Mesothelial cell of epicardium (in vitro differentiated cells): ENCODE data around the gene SRF. TPM values are rescaled to one million over a fixed set of nuclear protein-coding genes. Genes with fewer than 3 reads are reported as not detected.

ENCODE experiments used
- DNase-seq, 2 experiments: peaks; one replicate each; pipeline ENCODE4 v3.0.0; 2021; ENCODE audit warnings: low spot score in 2 of 2; ENCODE audit not compliant: unreplicated experiment in 2 of 2
- H3K27ac Mint-ChIP-seq: 2 replicates; pipeline ENCODE4 v1.8.0; 2021; ENCODE audit warnings: mixed read lengths
- H3K27me3 Mint-ChIP-seq: 2 replicates; pipeline ENCODE4 v1.8.0; 2021; ENCODE audit warnings: low read depth, mixed read lengths
- H3K36me3 Mint-ChIP-seq: 2 replicates; pipeline ENCODE4 v1.8.0; 2021; ENCODE audit warnings: mixed read lengths
- H3K4me1 Mint-ChIP-seq: 2 replicates; pipeline ENCODE4 v1.8.0; 2021; ENCODE audit warnings: mixed read lengths
- H3K4me3 Mint-ChIP-seq: 2 replicates; pipeline ENCODE4 v1.8.0; 2021; ENCODE audit warnings: mild to moderate bottlenecking, moderate library complexity, mixed read lengths
- H3K9me3 Mint-ChIP-seq: 2 replicates; pipeline ENCODE4 v1.8.0; 2021; ENCODE audit warnings: mixed read lengths
- CTCF ChIP-seq: fragments of 200-600 bp; sonication (generic); IDR thresholded peaks from one replicate; pipeline ENCODE4 v1.5.0; 2021; ENCODE audit warnings: antibody characterized with exemption; ENCODE audit not compliant: unreplicated experiment
- total RNA-seq: library from RNA; stranded (reverse); gene quantifications from 3 replicates; pipeline ENCODE4 v1.2.1, GENCODE V29; 2021

SRF gene
- total RNA-seq, 1 donor from 2014 or later, result 52.0 TPM

GRCh38 chr6:43171707-43172103 lies 636 bp downstream of the SRF start:
- H3K36me3 Mint-ChIP-seq, result peaks cover 3% of the 10 kb centered on the region
- no peak for TF ChIP-seq CTCF
- no peak for DNase-seq
- no peaks in the 10 kb centered on the region for H3K9me3 Mint-ChIP-seq
- peaks cover 31% of the 10 kb centered on the region for H3K4me1 Mint-ChIP-seq
- no peaks in the 10 kb centered on the region for H3K27me3 Mint-ChIP-seq
- peak overlapping the region; percentile 93 for H3K27ac Mint-ChIP-seq
- peak overlapping the region; percentile 90 for H3K4me3 Mint-ChIP-seq

- peaks cover 4% of the 10 kb centered on the region for H3K36me3 Mint-ChIP-seq
- no peak for TF ChIP-seq CTCF
- peak overlapping the region; percentile 93 for H3K27ac Mint-ChIP-seq
- peaks cover 31% of the 10 kb centered on the region for H3K4me1 Mint-ChIP-seq
- peak overlapping the region; percentile 90 for H3K4me3 Mint-ChIP-seq
- no peaks in the 10 kb centered on the region for H3K9me3 Mint-ChIP-seq
- H3K27me3 Mint-ChIP-seq, result no peaks in the 10 kb centered on the region
- DNase-seq, result peak; percentile 49 to 62
Observed at GRCh38 chr6:43172104-43173007, 1.3 kb downstream of the SRF start.

GRCh38 chr6:43173591-43174262 lies 2.7 kb downstream of the SRF start:
- no peak for TF ChIP-seq CTCF
- no peak for DNase-seq
- Mint-ChIP-seq H3K4me1 (peaks cover 31% of the 10 kb centered on the region), H3K9me3 (no peaks in the 10 kb centered on the region), H3K27me3 (no peaks in the 10 kb centered on the region), H3K27ac (peak overlapping the region; percentile 93), H3K4me3 (peak overlapping the region; percentile 90), H3K36me3 (peaks cover 4% of the 10 kb centered on the region)

GRCh38 chr6:43174263-43175112 lies 3.4 kb downstream of the SRF start:
- no peaks in the 10 kb centered on the region for H3K9me3 Mint-ChIP-seq
- no peak for TF ChIP-seq CTCF
- no peaks in the 10 kb centered on the region for H3K27me3 Mint-ChIP-seq
- peak overlapping the region; percentile 90 for H3K4me3 Mint-ChIP-seq
- H3K4me1 Mint-ChIP-seq, result peaks cover 31% of the 10 kb centered on the region
- H3K36me3 Mint-ChIP-seq, result peaks cover 6% of the 10 kb centered on the region
- peak; percentile 83 to 89 for DNase-seq
- H3K27ac Mint-ChIP-seq, result peak overlapping the region; percentile 93

GRCh38 chr6:43175676-43176422 lies 4.8 kb downstream of the SRF start:
- no peaks in the 10 kb centered on the region for H3K9me3 Mint-ChIP-seq
- TF ChIP-seq CTCF, result no peak
- H3K4me3 Mint-ChIP-seq, result no peak overlapping the region
- no peak overlapping the region for H3K27ac Mint-ChIP-seq
- peaks cover 6% of the 10 kb centered on the region for H3K36me3 Mint-ChIP-seq
- H3K4me1 Mint-ChIP-seq, result peaks cover 25% of the 10 kb centered on the region
- no peak for DNase-seq
- H3K27me3 Mint-ChIP-seq, result no peaks in the 10 kb centered on the region
